ENCODE results near the gene DEFB129. TPM values are rescaled to one million over a fixed set of nuclear protein-coding genes. Genes with fewer than 3 reads are reported as not detected.
"Not testable (repeated sequence)": the region's sequence is repeated elsewhere in the genome, so short reads cannot be mapped to it uniquely, and the experiment has no call there.

DEFB129 gene
- not detected for total RNA-seq

- intact Hi-C loops (cut with micrococcal nuclease) = loop anchor here (1.0 to 5.0 kb wide), 2 partner anchors 11 to 40 kb away; no protein-coding TSS in a partner anchor
- CTCF ChIA-PET = interaction anchor here (0.7 to 2.2 kb wide), 5 partner anchors 16 to 205 kb away, joined by 3 to 12 read pairs (median 4); no protein-coding TSS in a partner anchor
- no peak for DNase-seq
- Mint-ChIP-seq H3K27me3 (ENCODE audit: low read depth) (no peaks in the 10 kb centered on the region), H3K9me3 (peaks cover 4% of the 10 kb centered on the region), H3K36me3 (ENCODE audit: low read depth) (no peaks in the 10 kb centered on the region), H3K27ac (peak within 1 kb of the TSS; percentile 64), H3K4me3 (no peak within 1 kb of the TSS), H3K4me1 (ENCODE audit: low read depth) (peaks cover 30% of the 10 kb centered on the region)
Measured at GRCh38 chr20:226958-227357, at the start of gene DEFB129. Gene DEFB129, plus strand, starts transcription at chr20:227258. Its CDS starts 31 bp downstream, at chr20:227289.

- Mint-ChIP-seq H3K27ac (no peak overlapping the region), H3K36me3 (ENCODE audit: low read depth) (peaks cover 2% of the 10 kb centered on the region), H3K27me3 (ENCODE audit: low read depth) (peaks cover 37% of the 10 kb centered on the region), H3K4me3 (no peak overlapping the region), H3K9me3 (peaks cover 8% of the 10 kb centered on the region), H3K4me1 (ENCODE audit: low read depth) (no peaks in the 10 kb centered on the region)
- intact Hi-C loops (cut with micrococcal nuclease) = no loop called here
- DNase-seq = no peak
- CTCF ChIA-PET = no interaction called here
Measured at GRCh38 chr20:184288-184687, 42.8 kb upstream of the DEFB129 start.

GRCh38 chr20:187733-188132 is 39.3 kb upstream of the DEFB129 start:
- CTCF ChIA-PET = no interaction called here
- H3K36me3 Mint-ChIP-seq (ENCODE audit: low read depth) = peaks cover 2% of the 10 kb centered on the region
- H3K9me3 Mint-ChIP-seq = peaks cover 13% of the 10 kb centered on the region
- H3K4me1 Mint-ChIP-seq (ENCODE audit: low read depth) = no peaks in the 10 kb centered on the region
- no peak for DNase-seq
- H3K4me3 Mint-ChIP-seq = no peak overlapping the region
- intact Hi-C loops (cut with micrococcal nuclease) = no loop called here
- H3K27ac Mint-ChIP-seq = no peak overlapping the region
- H3K27me3 Mint-ChIP-seq (ENCODE audit: low read depth) = peaks cover 40% of the 10 kb centered on the region

GRCh38 chr20:189611-190010 is 37.4 kb upstream of the DEFB129 start, which contains the start of gene DEFB128:
Gene DEFB128, minus strand, starts transcription at chr20:189711. Its CDS starts 88 bp downstream, at chr20:189623.
- Mint-ChIP-seq H3K27me3 (ENCODE audit: low read depth) (peaks cover 31% of the 10 kb centered on the region), H3K36me3 (ENCODE audit: low read depth) (no peaks in the 10 kb centered on the region), H3K27ac (no peak within 1 kb of the TSS), H3K4me3 (no peak within 1 kb of the TSS), H3K4me1 (ENCODE audit: low read depth) (no peaks in the 10 kb centered on the region), H3K9me3 (peaks cover 5% of the 10 kb centered on the region)
- intact Hi-C loops (cut with micrococcal nuclease) = no loop called here
- no peak for DNase-seq
- CTCF ChIA-PET = no interaction called here

- no peak for DNase-seq
- Mint-ChIP-seq H3K9me3 (no peaks in the 10 kb centered on the region), H3K27me3 (ENCODE audit: low read depth) (peaks cover 6% of the 10 kb centered on the region), H3K4me1 (ENCODE audit: low read depth) (no peaks in the 10 kb centered on the region), H3K4me3 (no peak overlapping the region), H3K27ac (no peak overlapping the region), H3K36me3 (ENCODE audit: low read depth) (no peaks in the 10 kb centered on the region)
- intact Hi-C loops (cut with micrococcal nuclease) = no loop called here
- CTCF ChIA-PET = no interaction called here
Measured at GRCh38 chr20:198225-198624, 28.8 kb upstream of the DEFB129 start.

GRCh38 chr20:199996-200395 is 27.1 kb upstream of the DEFB129 start:
- intact Hi-C loops (cut with micrococcal nuclease) = no loop called here
- Mint-ChIP-seq H3K4me1 (ENCODE audit: low read depth) (no peaks in the 10 kb centered on the region), H3K36me3 (ENCODE audit: low read depth) (no peaks in the 10 kb centered on the region), H3K27ac (no peak overlapping the region), H3K27me3 (ENCODE audit: low read depth) (peaks cover 6% of the 10 kb centered on the region), H3K9me3 (no peaks in the 10 kb centered on the region), H3K4me3 (no peak overlapping the region)
- no peak for DNase-seq
- CTCF ChIA-PET = interaction anchor here (0.8 to 1.0 kb wide), 2 partner anchors 62 to 86 kb away, joined by 3 to 4 read pairs; no protein-coding TSS in a partner anchor

- H3K27ac Mint-ChIP-seq; H3K27me3 Mint-ChIP-seq (ENCODE audit: low read depth); H3K4me3 Mint-ChIP-seq; H3K36me3 Mint-ChIP-seq (ENCODE audit: low read depth); intact Hi-C loops (cut with micrococcal nuclease); H3K9me3 Mint-ChIP-seq; H3K4me1 Mint-ChIP-seq (ENCODE audit: low read depth); DNase-seq: not testable (repeated sequence)
- CTCF ChIA-PET = interaction anchor here (6.7 kb wide), 1 partner anchor 64 kb away, joined by 44 read pairs; no protein-coding TSS in a partner anchor
Measured at GRCh38 chr20:203630-204029, 23.4 kb upstream of the DEFB129 start.

- no peak overlapping the region for H3K27ac Mint-ChIP-seq
Measured at GRCh38 chr20:208942-209566, 18.0 kb upstream of the DEFB129 start.

GRCh38 chr20:210809-211502 is 16.1 kb upstream of the DEFB129 start:
- no peaks in the 10 kb centered on the region for H3K4me1 Mint-ChIP-seq (ENCODE audit: low read depth)
- H3K4me3 Mint-ChIP-seq = no peak overlapping the region
- H3K27ac Mint-ChIP-seq = no peak overlapping the region
- intact Hi-C loops (cut with micrococcal nuclease) = no loop called here
- H3K36me3 Mint-ChIP-seq (ENCODE audit: low read depth) = no peaks in the 10 kb centered on the region
- CTCF ChIA-PET = interaction anchor here (0.8 to 2.1 kb wide), 8 partner anchors 15 to 120 kb away, joined by 3 to 13 read pairs (median 4); partner anchors contain the start of gene DEFB129
- H3K27me3 Mint-ChIP-seq (ENCODE audit: low read depth) = no peaks in the 10 kb centered on the region
- no peaks in the 10 kb centered on the region for H3K9me3 Mint-ChIP-seq
- no peak for DNase-seq

More at GRCh38 chr20:208942-209566, 18.0 kb upstream of the DEFB129 start:
- Mint-ChIP-seq H3K27me3 (ENCODE audit: low read depth) (no peaks in the 10 kb centered on the region), H3K36me3 (ENCODE audit: low read depth) (no peaks in the 10 kb centered on the region), H3K9me3 (no peaks in the 10 kb centered on the region), H3K4me1 (ENCODE audit: low read depth) (no peaks in the 10 kb centered on the region), H3K4me3 (no peak overlapping the region)
- DNase-seq = peak; percentile 41
- intact Hi-C loops (cut with micrococcal nuclease) = loop anchor here (1.0 kb wide), 2 partner anchors 58 to 121 kb away; no protein-coding TSS in a partner anchor
- CTCF ChIA-PET = interaction anchor here (0.9 to 6.7 kb wide), 5 partner anchors 30 to 122 kb away, joined by 3 to 44 read pairs (median 3); no protein-coding TSS in a partner anchor

GRCh38 chr20:214383-214782 is 12.7 kb upstream of the DEFB129 start:
- H3K27me3 Mint-ChIP-seq (ENCODE audit: low read depth) = no peaks in the 10 kb centered on the region

GRCh38 chr20:215796-216195 is 11.3 kb upstream of the DEFB129 start:
- intact Hi-C loops (cut with micrococcal nuclease) = no loop called here

More at GRCh38 chr20:214383-214782, 12.7 kb upstream of the DEFB129 start:
- H3K4me1 Mint-ChIP-seq (ENCODE audit: low read depth) = no peaks in the 10 kb centered on the region
- H3K27ac Mint-ChIP-seq = no peak overlapping the region
- CTCF ChIA-PET = interaction anchor here (0.7 to 1.9 kb wide), 4 partner anchors 14 to 52 kb away, joined by 3 to 10 read pairs (median 4); no protein-coding TSS in a partner anchor
- no peak overlapping the region for H3K4me3 Mint-ChIP-seq
- intact Hi-C loops (cut with micrococcal nuclease) = no loop called here
- no peaks in the 10 kb centered on the region for H3K9me3 Mint-ChIP-seq
- no peak for DNase-seq
- H3K36me3 Mint-ChIP-seq (ENCODE audit: low read depth) = no peaks in the 10 kb centered on the region

GRCh38 chr20:217266-217665 is 9.8 kb upstream of the DEFB129 start:
- no peak overlapping the region for H3K4me3 Mint-ChIP-seq
- no peaks in the 10 kb centered on the region for H3K36me3 Mint-ChIP-seq (ENCODE audit: low read depth)
- no peaks in the 10 kb centered on the region for H3K9me3 Mint-ChIP-seq
- peaks cover 4% of the 10 kb centered on the region for H3K27me3 Mint-ChIP-seq (ENCODE audit: low read depth)
- CTCF ChIA-PET = interaction anchor here (0.6 to 1.4 kb wide), 4 partner anchors 9 to 126 kb away, joined by 3 to 5 read pairs (median 4); no protein-coding TSS in a partner anchor
- no peak for DNase-seq
- no peak overlapping the region for H3K27ac Mint-ChIP-seq
- H3K4me1 Mint-ChIP-seq (ENCODE audit: low read depth) = no peaks in the 10 kb centered on the region
- intact Hi-C loops (cut with micrococcal nuclease) = no loop called here

More at GRCh38 chr20:215796-216195, 11.3 kb upstream of the DEFB129 start:
- Mint-ChIP-seq H3K4me1 (ENCODE audit: low read depth) (no peaks in the 10 kb centered on the region), H3K4me3 (no peak overlapping the region), H3K27me3 (ENCODE audit: low read depth) (peaks cover 4% of the 10 kb centered on the region), H3K27ac (no peak overlapping the region), H3K9me3 (no peaks in the 10 kb centered on the region), H3K36me3 (ENCODE audit: low read depth) (no peaks in the 10 kb centered on the region)
- CTCF ChIA-PET = interaction anchor here (1.3 to 1.4 kb wide), 2 partner anchors 51 to 115 kb away, joined by 3 to 4 read pairs; no protein-coding TSS in a partner anchor
- no peak for DNase-seq
